Measurements from ENCODE around the gene ULK4. TPM values are rescaled to one million over a fixed set of nuclear protein-coding genes. Genes with fewer than 3 reads are reported as not detected.

Gene ULK4
- total and polyA plus RNA-seq, 2 of the 4 experiments (the other 2 are of a cell fraction), result 2.7 to 5.0 TPM

DNA sequence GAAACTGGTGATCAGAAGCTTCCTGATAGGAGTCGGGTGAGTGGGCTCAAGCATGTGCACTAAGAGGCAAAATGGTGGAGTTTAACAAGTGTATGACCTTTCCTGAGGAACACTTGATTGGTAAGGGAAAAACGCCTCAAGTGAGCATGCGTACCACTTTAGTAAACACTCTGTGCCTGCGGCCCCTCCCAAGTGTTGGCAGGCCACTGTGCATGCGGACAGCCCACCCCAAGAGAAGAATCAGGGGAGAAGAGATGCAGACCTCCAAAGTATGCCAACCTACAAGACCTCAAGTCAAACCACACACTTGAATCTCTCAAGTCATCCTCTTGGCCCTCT lies 640.3 kb downstream of the ULK4 start:
- no TSS peak for BruUV-seq (replicated peaks)
- Histone ChIP-seq H4K20me1 (ENCODE audit: insufficient read depth, low read length) (no peaks in the 10 kb centered on the region), H3K27ac (ENCODE audit: insufficient read depth, low read length) (no peak overlapping the region), H2BK120ac (ENCODE audit: low read depth, low read length) (no peak overlapping the region), H3K56ac (ENCODE audit: extremely low read depth, insufficient read depth, low read length) (no peak overlapping the region), H3K4me1 (ENCODE audit: control insufficient read depth, insufficient read depth, low read length) (no peaks in the 10 kb centered on the region), H4K91ac (ENCODE audit: insufficient read depth, low read depth, low read length) (no peak overlapping the region), H2BK15ac (ENCODE audit: low read depth, low read length) (no peak overlapping the region), H3K9me1 (ENCODE audit: insufficient read depth, low read length) (no peaks in the 10 kb centered on the region), H3K23ac (ENCODE audit: low read depth, low read length) (no peak overlapping the region), H3K18ac (ENCODE audit: low read depth, low read length) (no peak overlapping the region), H4K8ac (ENCODE audit: low read depth in 2 of 2, low read length in 2 of 2) (no peak overlapping the region), H3K4me2 (ENCODE audit: low read depth, low read length) (no peak overlapping the region), H3K36me3 (ENCODE audit: control insufficient read depth, insufficient read depth, low read length) (no peaks in the 10 kb centered on the region), H2AK5ac (ENCODE audit: low read depth, low read length) (no peak overlapping the region), H3K4me3 (ENCODE audit: insufficient read depth, low read depth, low read length) (no peak overlapping the region), H3K4ac (ENCODE audit: low read depth, low read length) (no peak overlapping the region), H3K27me3 (ENCODE audit: control insufficient read depth, insufficient read depth, low read length) (no peaks in the 10 kb centered on the region), H2BK20ac (ENCODE audit: low read depth, low read length) (no peak overlapping the region), H3K79me1 (ENCODE audit: low read depth in 1 of 2, low read length in 2 of 2) (no peaks in the 10 kb centered on the region), H2AFZ (replicated peaks; ENCODE audit: low read length, poor library complexity) (no peak overlapping the region), H2BK5ac (ENCODE audit: low read depth, low read length, poor library complexity, severe bottlenecking) (no peak overlapping the region), H3K9me3 (ENCODE audit: control insufficient read depth, insufficient read depth, low read length) (no peaks in the 10 kb centered on the region), H3K9ac (ENCODE audit: low read depth, low read length) (no peak overlapping the region), H4K5ac (ENCODE audit: low read depth, low read length) (no peak overlapping the region), H2AK9ac (replicated peaks; ENCODE audit: low read depth, low read length, poor library complexity) (no peak overlapping the region), H3K14ac (replicated peaks; ENCODE audit: low read depth, low read length) (no peak overlapping the region)
- intact Hi-C loops (cut with micrococcal nuclease), result no loop called here
- ATAC-seq (ENCODE audit: low read depth), result no peak
- in situ Hi-C loops (cut with MboI; ENCODE audit: low sequenced_read_pairs), result no loop called here
- ChIA-PET CTCF (no interaction called here), POLR2A (ENCODE audit: unreplicated experiment) (no interaction called here)
- 63% methylated on average over 1 of the region's 5 CpGs; no CpG with 5 or more reads in 1 of the 2 experiments for WGBS, 2 experiments (ENCODE audit: extremely low coverage in 2 of 2, insufficient read length in 1 of 2)
- TF ChIP-seq RAD21 (IDR thresholded peaks at IDR 0.05; ENCODE audit: low read length) (no peak), POLR2A (IDR thresholded peaks at IDR 0.05; ENCODE audit: low read depth, low read length) (no peak), CHD1 (IDR thresholded peaks at IDR 0.05; ENCODE audit: low read depth, low read length) (no peak), MAZ (IDR thresholded peaks at IDR 0.05; ENCODE audit: borderline replicate concordance, low read depth, low read length) (no peak), NFE2L2 (IDR thresholded peaks at IDR 0.05; ENCODE audit: low read depth, low read length) (no peak), MXI1 (IDR thresholded peaks at IDR 0.05; ENCODE audit: borderline replicate concordance, low read depth, low read length) (no peak), RFX5 (IDR thresholded peaks at IDR 0.05; ENCODE audit: low read depth, low read length) (no peak), CEBPB (IDR thresholded peaks at IDR 0.05; ENCODE audit: low read depth, low read length) (no peak)
- TF ChIP-seq, protein P1, sequence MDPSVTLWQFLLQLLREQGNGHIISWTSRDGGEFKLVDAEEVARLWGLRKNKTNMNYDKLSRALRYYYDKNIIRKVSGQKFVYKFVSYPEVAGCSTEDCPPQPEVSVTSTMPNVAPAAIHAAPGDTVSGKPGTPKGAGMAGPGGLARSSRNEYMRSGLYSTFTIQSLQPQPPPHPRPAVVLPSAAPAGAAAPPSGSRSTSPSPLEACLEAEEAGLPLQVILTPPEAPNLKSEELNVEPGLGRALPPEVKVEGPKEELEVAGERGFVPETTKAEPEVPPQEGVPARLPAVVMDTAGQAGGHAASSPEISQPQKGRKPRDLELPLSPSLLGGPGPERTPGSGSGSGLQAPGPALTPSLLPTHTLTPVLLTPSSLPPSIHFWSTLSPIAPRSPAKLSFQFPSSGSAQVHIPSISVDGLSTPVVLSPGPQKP (IDR thresholded peaks at IDR 0.05; ENCODE audit: borderline replicate concordance, low read depth, low read length), result no peak
- TF ChIP-seq, protein P2, sequence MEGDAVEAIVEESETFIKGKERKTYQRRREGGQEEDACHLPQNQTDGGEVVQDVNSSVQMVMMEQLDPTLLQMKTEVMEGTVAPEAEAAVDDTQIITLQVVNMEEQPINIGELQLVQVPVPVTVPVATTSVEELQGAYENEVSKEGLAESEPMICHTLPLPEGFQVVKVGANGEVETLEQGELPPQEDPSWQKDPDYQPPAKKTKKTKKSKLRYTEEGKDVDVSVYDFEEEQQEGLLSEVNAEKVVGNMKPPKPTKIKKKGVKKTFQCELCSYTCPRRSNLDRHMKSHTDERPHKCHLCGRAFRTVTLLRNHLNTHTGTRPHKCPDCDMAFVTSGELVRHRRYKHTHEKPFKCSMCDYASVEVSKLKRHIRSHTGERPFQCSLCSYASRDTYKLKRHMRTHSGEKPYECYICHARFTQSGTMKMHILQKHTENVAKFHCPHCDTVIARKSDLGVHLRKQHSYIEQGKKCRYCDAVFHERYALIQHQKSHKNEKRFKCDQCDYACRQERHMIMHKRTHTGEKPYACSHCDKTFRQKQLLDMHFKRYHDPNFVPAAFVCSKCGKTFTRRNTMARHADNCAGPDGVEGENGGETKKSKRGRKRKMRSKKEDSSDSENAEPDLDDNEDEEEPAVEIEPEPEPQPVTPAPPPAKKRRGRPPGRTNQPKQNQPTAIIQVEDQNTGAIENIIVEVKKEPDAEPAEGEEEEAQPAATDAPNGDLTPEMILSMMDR (conservative IDR thresholded peaks at IDR 0.05; ENCODE audit: low read depth, low read length), result no peak
- no peak for DNase-seq
- dilution Hi-C loops (cut with HindIII; ENCODE audit: low sequenced_read_pairs, unreplicated experiment), result no loop called here
